HEK293T (cell line): ENCODE results near the gene ATP11A.

Source experiments
- BHLHE40 ChIP-seq: fragments of 450-650 bp; IDR thresholded peaks from 2 replicates; pipeline ENCODE4 v1.6.1; 2016; ENCODE audit warnings: mild to moderate bottlenecking, moderate library complexity, borderline replicate concordance
- ELF4 ChIP-seq: fragments of 450-650 bp; IDR thresholded peaks from 2 replicates; pipeline ENCODE4 v1.6.1; 2017; ENCODE audit warnings: antibody characterized with exemption
- FOXA1 ChIP-seq: fragments of 450-650 bp; IDR thresholded peaks from 2 replicates; pipeline ENCODE4 v1.6.1; 2016; ENCODE audit warnings: mild to moderate bottlenecking
- FOXK2 ChIP-seq: fragments of 450-650 bp; IDR thresholded peaks from 2 replicates; pipeline ENCODE4 v1.6.1; 2016; ENCODE audit warnings: mild to moderate bottlenecking
- SP1 ChIP-seq: fragments of 450-650 bp; IDR thresholded peaks from 2 replicates; pipeline ENCODE4 v1.6.1; 2017
- TARDBP ChIP-seq: fragments of 450-650 bp; IDR thresholded peaks from 2 replicates; pipeline ENCODE4 v1.6.1; 2016
- ZNF384 ChIP-seq: fragments of 450-650 bp; IDR thresholded peaks from 2 replicates; pipeline ENCODE4 v1.6.1; 2016

DNA sequence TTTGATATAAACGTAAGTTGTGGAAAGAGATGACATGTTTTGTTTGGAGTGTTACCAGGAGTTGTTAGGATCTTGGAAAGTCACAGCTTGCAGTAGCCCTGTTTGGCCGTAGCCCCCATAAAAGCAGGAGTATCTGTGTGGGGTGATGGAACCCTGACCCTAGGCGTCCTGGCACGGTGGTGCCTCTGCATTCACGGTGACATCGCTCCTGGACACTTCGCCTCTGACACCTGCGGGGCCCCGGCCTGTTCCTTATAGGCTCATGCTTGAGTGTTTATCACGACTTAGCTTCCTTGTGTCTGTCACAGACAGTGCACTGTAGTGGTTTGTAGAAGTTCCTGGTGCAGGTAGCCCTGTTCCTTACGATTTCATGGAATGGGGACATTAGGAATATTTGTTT lies 74.2 kb downstream of the ATP11A start:
- TF ChIP-seq TARDBP (no peak), FOXK2 (no peak), ELF4 (no peak), SP1 (no peak), ZNF384 (no peak), FOXA1 (no peak), BHLHE40 (no peak)
